CD1c-positive myeloid dendritic cell (primary cell): ENCODE results near the gene ZCCHC14.

Experiments
- DNase-seq: peaks from one replicate; pipeline ENCODE4 v3.0.0-alpha.2; 2016; ENCODE audit errors: extremely low spot score

ZCCHC14 gene

DNA sequence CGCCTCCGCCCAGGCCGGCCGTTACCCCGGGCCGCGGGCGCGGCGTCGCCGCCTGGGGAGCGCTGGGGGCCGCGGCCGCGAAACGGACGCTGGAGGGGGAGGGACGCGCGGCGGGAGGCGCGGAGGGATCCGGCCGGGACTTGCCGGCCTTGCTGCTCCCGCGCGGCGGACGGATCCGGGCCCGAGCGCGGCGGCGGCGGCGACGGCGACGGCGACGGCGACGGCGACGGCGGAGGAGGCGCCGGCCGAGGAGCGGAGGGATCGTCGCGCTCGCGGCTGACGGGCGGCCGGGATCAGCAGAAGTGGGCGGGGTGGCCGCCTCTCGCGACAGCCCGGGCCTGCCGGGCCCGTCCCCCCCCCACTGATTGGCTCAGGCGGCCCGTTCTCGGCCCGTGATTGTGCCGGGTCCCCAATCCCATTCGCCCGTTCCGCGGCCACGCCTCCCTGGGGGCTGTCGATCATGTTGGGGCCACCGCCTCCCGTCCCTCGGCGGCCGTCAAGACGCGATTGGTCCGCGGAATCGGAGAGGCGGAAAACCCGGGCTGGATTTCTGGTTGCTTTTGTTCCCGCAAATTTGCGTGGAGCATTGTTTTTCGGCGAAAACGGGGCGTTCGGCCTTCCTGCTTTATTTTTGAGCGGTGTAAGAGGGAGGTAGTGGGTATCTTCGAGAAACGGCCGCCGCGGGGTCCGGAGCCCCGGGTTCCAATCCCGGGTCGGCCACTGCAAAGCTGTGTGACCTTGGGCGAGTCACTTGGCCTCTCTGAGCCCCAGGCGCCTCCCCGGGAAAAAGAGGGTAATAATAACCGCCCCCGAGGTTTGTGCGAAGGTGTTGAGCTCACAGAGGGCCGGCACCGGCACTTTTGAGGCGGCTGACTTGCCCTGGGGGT, at the start of gene ZCCHC14:
Gene ZCCHC14 (minus strand): TSS at position 304 of the 887 bp plus-strand sequence. CDS start 786 bp downstream, outside the sequence.
- peak; percentile 99 for DNase-seq

- no peak for DNase-seq
Observed at GRCh38 chr16:87541872-87542234, 49.0 kb upstream of the ZCCHC14 start.

GRCh38 chr16:87541147-87541871, 48.5 kb upstream of the ZCCHC14 start:
- no peak for DNase-seq

DNA sequence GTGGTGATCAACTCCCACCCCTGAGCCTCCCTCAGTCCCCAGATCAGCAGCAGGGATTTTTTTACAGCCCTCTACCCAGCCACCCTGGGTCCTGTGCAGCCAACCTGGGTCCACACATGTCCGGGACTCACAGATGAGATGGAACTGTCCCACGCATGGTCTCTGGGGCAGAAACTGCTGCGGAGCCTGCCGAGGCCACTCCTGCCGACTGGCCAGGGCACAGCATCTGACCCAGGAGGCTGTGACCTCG, 48.0 kb upstream of the ZCCHC14 start:
- no peak for DNase-seq

DNA sequence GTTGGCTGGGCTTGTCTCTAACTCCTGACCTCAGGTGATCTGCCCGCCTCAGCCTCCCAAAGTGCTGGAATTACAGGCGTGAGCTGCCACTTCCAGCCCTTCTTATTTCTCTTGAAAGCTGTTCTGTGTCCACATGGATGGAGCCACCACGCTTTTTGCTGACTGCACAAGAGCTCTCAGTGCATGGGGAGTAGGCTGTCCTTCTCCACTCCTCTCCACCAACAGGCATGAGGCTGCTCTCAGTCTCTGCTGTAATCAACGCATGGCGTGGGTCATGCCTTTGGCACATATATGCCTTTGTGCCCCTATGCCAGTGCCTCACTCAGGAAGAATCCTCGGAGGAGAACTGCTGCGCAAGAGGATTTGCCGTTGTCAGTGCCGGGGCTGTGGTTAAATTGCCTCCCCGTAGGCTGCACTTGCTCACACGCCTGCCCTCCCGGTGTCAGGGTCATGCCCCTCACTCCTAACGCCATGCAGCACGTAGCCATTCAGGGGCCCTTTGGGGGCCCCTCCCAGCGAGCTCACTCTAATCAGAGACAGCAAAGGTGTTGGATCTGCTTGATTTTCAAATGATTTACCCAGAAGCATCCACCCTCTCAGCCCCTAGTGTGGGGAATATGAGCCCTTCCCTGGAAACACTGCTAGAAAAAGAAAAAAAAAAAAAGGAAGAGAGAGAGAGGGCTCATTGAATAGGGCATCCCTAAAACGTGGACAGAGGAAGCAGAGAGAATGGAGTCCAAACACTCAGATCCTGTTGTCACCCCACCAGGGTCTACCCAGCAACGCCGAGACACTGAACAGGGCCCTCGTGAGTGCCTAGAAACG, 47.5 kb upstream of the ZCCHC14 start:
- no peak for DNase-seq

DNA sequence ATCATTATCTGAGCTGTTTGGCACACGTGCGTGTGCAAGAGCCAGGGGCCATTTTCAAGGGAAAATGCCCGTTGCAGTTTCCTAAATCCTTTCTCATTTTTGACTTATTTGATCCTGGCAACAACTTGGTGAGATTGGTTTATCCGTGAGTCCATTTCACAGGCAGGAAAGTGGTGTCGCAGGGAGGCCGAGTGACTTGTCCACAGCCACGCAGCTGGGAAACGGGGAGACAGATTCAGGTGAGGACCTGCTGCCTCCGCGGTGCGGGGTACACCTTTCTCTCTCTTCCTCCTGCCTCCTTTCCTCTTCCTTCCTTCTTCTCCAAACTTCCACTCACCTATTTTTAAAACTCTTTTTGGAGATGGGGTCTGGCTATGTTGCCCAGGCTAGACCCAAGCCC, 46.3 kb upstream of the ZCCHC14 start:
- DNase-seq, result no peak

GRCh38 chr16:87538594-87538993, 45.8 kb upstream of the ZCCHC14 start:
- DNase-seq, result no peak

DNA sequence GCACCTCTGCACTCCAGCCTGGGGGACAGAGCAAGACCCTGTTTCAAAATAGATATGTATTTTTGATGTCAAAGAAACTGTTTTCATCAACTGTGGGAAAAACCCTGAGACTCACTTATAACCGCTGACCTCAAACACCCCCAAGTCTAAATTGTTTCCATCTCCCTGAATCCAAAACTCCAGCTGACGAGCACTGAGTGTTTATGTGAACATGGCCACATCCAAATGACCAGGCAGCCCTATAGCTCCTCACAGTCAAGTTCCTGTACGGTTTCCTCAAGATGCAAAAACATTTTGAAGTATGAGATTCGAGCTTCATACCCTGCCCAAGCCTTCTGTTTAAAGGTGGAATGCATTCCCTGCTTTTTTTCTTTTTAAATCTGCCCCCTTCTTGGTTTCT, 45.3 kb upstream of the ZCCHC14 start:
- DNase-seq, result no peak

GRCh38 chr16:87536795-87537142, 43.9 kb upstream of the ZCCHC14 start:
- no peak for DNase-seq

- no peak for DNase-seq
Observed at GRCh38 chr16:87535855-87536794, 43.3 kb upstream of the ZCCHC14 start.

- no peak for DNase-seq
Observed at GRCh38 chr16:87535457-87535854, 42.6 kb upstream of the ZCCHC14 start.

- DNase-seq, result no peak
Observed at GRCh38 chr16:87534751-87535150, 41.9 kb upstream of the ZCCHC14 start.

GRCh38 chr16:87534030-87534653, 41.3 kb upstream of the ZCCHC14 start:
- no peak for DNase-seq

DNA sequence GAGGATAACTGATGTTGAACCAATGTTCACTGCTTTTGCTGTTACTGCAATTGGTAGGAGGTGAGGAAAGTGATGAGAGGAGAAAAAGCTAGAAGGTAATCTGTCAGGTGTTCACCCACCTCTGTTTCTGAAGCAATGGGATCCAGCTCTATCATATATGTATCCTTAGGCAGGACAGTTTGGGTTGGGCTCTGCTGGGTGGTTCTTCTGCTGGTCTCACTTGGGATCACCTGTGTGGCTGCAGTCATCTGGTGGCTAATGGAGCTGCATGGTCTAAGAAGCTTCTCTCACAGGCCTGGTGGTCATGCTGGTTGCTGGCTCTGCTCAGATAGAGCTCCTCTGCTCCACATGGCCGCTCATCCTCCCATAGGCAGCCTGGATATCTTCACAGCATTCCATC, 40.2 kb upstream of the ZCCHC14 start:
- no peak for DNase-seq

GRCh38 chr16:87531418-87531817, 38.6 kb upstream of the ZCCHC14 start:
- DNase-seq, result no peak

- no peak for DNase-seq
Observed at GRCh38 chr16:87528690-87529579, 36.1 kb upstream of the ZCCHC14 start.

DNA sequence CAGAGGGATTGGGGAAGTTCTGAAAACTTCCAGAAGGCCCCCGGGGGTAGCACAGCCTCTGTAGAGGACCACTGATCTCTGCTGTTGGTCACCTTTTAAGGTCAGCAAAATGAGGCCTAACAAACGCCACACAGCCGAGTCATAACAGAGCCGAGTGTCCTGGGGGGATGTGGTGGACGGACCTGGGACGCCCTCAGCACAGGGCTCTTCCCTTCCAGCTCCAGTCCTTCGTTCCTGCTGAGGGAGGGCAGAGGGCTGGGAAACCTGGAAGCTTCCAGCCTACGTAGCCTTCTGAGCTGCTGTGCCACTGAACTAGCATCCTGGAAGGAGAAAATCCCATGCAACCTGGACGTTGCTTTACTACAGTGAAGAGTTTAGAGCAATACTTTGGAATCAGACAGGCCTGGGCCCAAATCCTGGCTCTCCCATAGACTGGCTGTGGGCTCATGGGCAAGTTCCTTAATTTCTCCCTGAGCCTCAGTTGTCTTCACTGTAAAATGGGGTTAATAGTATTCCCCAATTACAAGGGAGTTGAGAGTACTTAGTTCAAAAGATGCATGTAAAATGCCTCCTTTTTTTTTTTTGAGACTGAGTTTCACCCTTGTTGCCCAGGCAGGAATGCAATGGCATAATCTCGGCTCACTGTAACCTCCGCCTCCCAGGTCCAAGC, 34.4 kb upstream of the ZCCHC14 start:
- no peak for DNase-seq

DNA sequence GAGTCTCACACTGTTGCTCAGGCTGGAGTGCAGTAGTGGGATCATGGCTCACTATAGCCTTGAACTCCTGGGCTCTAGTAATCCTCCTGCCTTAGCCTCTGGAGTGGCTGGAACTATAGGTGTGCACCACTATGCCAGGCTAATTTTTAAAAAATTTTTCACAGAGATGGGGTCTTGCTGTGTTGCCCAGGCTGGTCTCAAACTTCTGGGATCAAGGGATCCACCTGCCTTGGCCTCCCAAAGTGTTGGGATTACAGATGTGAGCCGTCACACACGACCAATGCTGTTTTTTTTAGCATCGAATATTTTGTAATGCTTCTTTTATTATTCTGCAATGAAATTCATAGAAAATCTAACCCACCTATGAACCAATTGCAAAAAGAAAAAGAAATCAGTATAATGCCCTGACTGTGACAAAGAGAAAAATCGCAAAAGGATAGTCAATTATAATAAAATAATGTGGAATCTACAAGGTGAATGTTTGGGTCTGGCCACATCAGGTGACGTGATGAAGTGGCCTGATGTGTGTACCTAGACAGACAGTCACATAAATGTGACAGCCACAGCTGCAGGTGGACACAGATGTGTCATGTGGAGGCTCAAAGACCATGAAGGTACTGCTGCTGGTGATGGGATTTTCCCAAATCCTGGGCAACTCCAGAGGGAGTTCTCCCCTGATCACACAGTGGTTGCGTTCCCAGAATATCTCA, 33.6 kb upstream of the ZCCHC14 start:
- no peak for DNase-seq

DNA sequence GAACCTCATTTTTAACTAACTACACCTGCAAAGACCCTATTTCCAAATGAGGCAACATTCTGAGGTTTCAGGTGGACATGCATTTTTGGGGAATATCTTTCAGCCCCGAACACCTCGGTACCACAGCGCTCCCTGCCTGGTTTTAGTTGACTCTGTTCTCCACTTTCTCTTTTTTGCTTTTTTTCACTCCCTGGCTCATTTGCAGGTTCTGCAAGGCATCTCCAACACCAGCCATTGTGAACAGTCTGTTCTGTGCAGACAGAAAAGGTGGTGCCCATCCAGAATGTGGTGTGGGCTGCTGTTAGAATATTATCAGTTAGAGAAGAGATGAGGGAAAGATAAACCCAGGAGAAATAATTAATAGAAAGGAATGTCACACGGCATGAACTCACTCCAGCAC, 32.5 kb upstream of the ZCCHC14 start:
- DNase-seq, result no peak
